Neuronal stem cell (in vitro differentiated cells): ENCODE data around the gene SYNDIG1.

Experiments used
- DNase-seq: peaks from one replicate; pipeline ENCODE4 v3.0.0-alpha.2; 2013; ENCODE audit warnings: low spot score
- H2AFZ ChIP-seq: one replicate; pipeline ENCODE4 v1.6.1; 2013; ENCODE audit warnings: mild to moderate bottlenecking, low read length, inconsistent platforms
- H2AK5ac ChIP-seq: 2 replicates; pipeline ENCODE4 v1.6.1; 2013; ENCODE audit warnings: low read depth, mild to moderate bottlenecking, inconsistent platforms, low read length, moderate library complexity, mixed read lengths
- H2BK120ac ChIP-seq: 2 replicates; pipeline ENCODE4 v1.6.1; 2013; ENCODE audit warnings: low read depth, mild to moderate bottlenecking, inconsistent platforms, low read length, moderate library complexity, mixed read lengths
- H2BK12ac ChIP-seq: one replicate; pipeline ENCODE4 v1.6.1; 2013; ENCODE audit warnings: low read length, inconsistent platforms
- H2BK15ac ChIP-seq: 2 replicates; pipeline ENCODE4 v1.6.1; 2013; ENCODE audit warnings: mild to moderate bottlenecking, low read length, inconsistent platforms, mixed read lengths
- H2BK5ac ChIP-seq: one replicate; pipeline ENCODE4 v1.6.1; 2013; ENCODE audit warnings: inconsistent platforms, mild to moderate bottlenecking, low read length, moderate library complexity
- H3K14ac ChIP-seq: one replicate; pipeline ENCODE4 v1.6.1; 2013; ENCODE audit warnings: low read length, inconsistent platforms
- H3K18ac ChIP-seq: 2 replicates; pipeline ENCODE4 v1.6.1; 2013; ENCODE audit warnings: low read length, inconsistent platforms
- H3K23ac ChIP-seq: 2 replicates; pipeline ENCODE4 v1.6.1; 2013; ENCODE audit warnings: low read depth, mild to moderate bottlenecking, mixed read lengths, low read length, inconsistent platforms; ENCODE audit not compliant: poor library complexity
- H3K27ac ChIP-seq: replicated peaks from 3 replicates; pipeline ENCODE4 v1.5.1; 2013; ENCODE audit warnings: low read length, inconsistent platforms
- H3K27me3 ChIP-seq, 3 experiments: 2 replicates each; pipeline ENCODE4 v1.6.1; 2013; ENCODE audit warnings: low read length in 3 of 3, mild to moderate bottlenecking in 2 of 3, inconsistent platforms in 1 of 3, low read depth in 1 of 3, mixed read lengths in 1 of 3, moderate library complexity in 1 of 3; ENCODE audit not compliant: control insufficient read depth in 3 of 3, insufficient read depth in 3 of 3
- H3K36me3 ChIP-seq, 2 donors: replicated peaks in 1 of 2; 2 replicates each; pipeline ENCODE4 v1.6.1; 2013; ENCODE audit warnings: low read length in 2 of 2; ENCODE audit not compliant: control insufficient read depth in 2 of 2, insufficient read depth in 2 of 2
- H3K4ac ChIP-seq: 2 replicates; pipeline ENCODE4 v1.6.1; 2013; ENCODE audit warnings: inconsistent platforms, mild to moderate bottlenecking, low read length, moderate library complexity
- H3K4me1 ChIP-seq, 2 donors: 1 replicate in 1 of 2; 2 replicates in 1 of 2; pipeline ENCODE4 v1.6.1; 2013; ENCODE audit warnings: low read length in 2 of 2, low read depth in 1 of 2; ENCODE audit not compliant: control insufficient read depth in 2 of 2, insufficient read depth in 1 of 2
- H3K4me2 ChIP-seq: one replicate; pipeline ENCODE4 v1.6.1; 2013; ENCODE audit warnings: mild to moderate bottlenecking, low read length, inconsistent platforms; ENCODE audit not compliant: insufficient read depth, poor library complexity, severe bottlenecking
- H3K4me3 ChIP-seq, 2 donors: 2 replicates each; pipeline ENCODE4 v1.5.1; 2013; ENCODE audit warnings: low read length in 2 of 2, mild to moderate bottlenecking in 2 of 2, inconsistent platforms in 1 of 2, moderate library complexity in 1 of 2
- H3K79me1 ChIP-seq: one replicate; pipeline ENCODE4 v1.6.1; 2013; ENCODE audit warnings: low read depth, mild to moderate bottlenecking, inconsistent platforms, low read length, moderate library complexity
- H3K9ac ChIP-seq: one replicate; pipeline ENCODE4 v1.6.1; 2013; ENCODE audit warnings: mild to moderate bottlenecking, low read depth, low read length, inconsistent platforms; ENCODE audit not compliant: poor library complexity
- H3K9me3 ChIP-seq, 2 donors: replicated peaks in 1 of 2; 2 replicates each; pipeline versions ENCODE3 to v1.6.1; 2013; ENCODE audit warnings: low read length in 2 of 2, mild to moderate bottlenecking in 2 of 2, inconsistent platforms in 1 of 2, low read depth in 1 of 2, mixed read lengths in 1 of 2, moderate library complexity in 1 of 2; ENCODE audit not compliant: control insufficient read depth in 2 of 2, insufficient read depth in 1 of 2
- H4K8ac ChIP-seq: one replicate; pipeline ENCODE4 v1.6.1; 2013; ENCODE audit warnings: low read depth, mild to moderate bottlenecking, inconsistent platforms, low read length, moderate library complexity
- H4K91ac ChIP-seq: one replicate; pipeline ENCODE4 v1.6.1; 2013; ENCODE audit warnings: low read length, low read depth, mild to moderate bottlenecking, inconsistent platforms; ENCODE audit not compliant: poor library complexity
- WGBS, 2 donors: extraction: QIAGEN DNeasy Blood & Tissue Kit; methylation state at CpG; one replicate each; pipeline ENCODE4 v1.1.7; 2013; ENCODE audit warnings: missing lambda C conversion rate in 2 of 2, mixed read lengths in 1 of 2; ENCODE audit not compliant: insufficient read length in 2 of 2, insufficient replicate concordance in 1 of 2; ENCODE audit errors: extremely low coverage in 2 of 2; 5-methylcytosine and 5-hydroxymethylcytosine counted together

SYNDIG1 gene

GRCh38 chr20:24646321-24646720, 176.9 kb downstream of the SYNDIG1 start:
- WGBS, 2 donors = no CpG with 5 or more reads among the region's 10 CpGs

GRCh38 chr20:24647713-24648112, 178.3 kb downstream of the SYNDIG1 start:
- Histone ChIP-seq H3K9me3 (no peaks in the 10 kb centered on the region), H2BK12ac (no peak overlapping the region), H3K79me1 (no peaks in the 10 kb centered on the region), H3K36me3 (no peaks in the 10 kb centered on the region), H3K9ac (no peak overlapping the region), H3K4me2 (no peak overlapping the region), H2BK120ac (no peak overlapping the region), H4K91ac (no peak overlapping the region), H2AK5ac (no peak overlapping the region), H3K4ac (no peak overlapping the region), H3K14ac (no peak overlapping the region), H3K18ac (no peak overlapping the region), H2BK15ac (no peak overlapping the region), H2AFZ (no peak overlapping the region), H3K27ac (no peak overlapping the region), H2BK5ac (no peak overlapping the region), H3K4me1 (no peaks in the 10 kb centered on the region), H3K23ac (no peak overlapping the region), H3K27me3 (no peaks in the 10 kb centered on the region), H4K8ac (no peak overlapping the region), H3K4me3 (no peak overlapping the region)
- no CpG with 5 or more reads among the region's 2 CpGs for WGBS, 2 donors
- DNase-seq = no peak

More at GRCh38 chr20:24646321-24646720, 176.9 kb downstream of the SYNDIG1 start:
- H2BK5ac ChIP-seq = no peak overlapping the region
- H3K9ac ChIP-seq = no peak overlapping the region
- H4K91ac ChIP-seq = no peak overlapping the region
- H3K14ac ChIP-seq = no peak overlapping the region
- no peak overlapping the region for H3K18ac ChIP-seq
- H3K9me3 ChIP-seq = no peaks in the 10 kb centered on the region
- DNase-seq = no peak
- no peak overlapping the region for H2BK120ac ChIP-seq
- H3K27me3 ChIP-seq = no peaks in the 10 kb centered on the region
- no peak overlapping the region for H3K27ac ChIP-seq
- H3K79me1 ChIP-seq = no peaks in the 10 kb centered on the region
- H3K4me2 ChIP-seq = no peak overlapping the region
- no peak overlapping the region for H3K23ac ChIP-seq
- H3K36me3 ChIP-seq = no peaks in the 10 kb centered on the region
- H2BK12ac ChIP-seq = no peak overlapping the region
- no peak overlapping the region for H2AK5ac ChIP-seq
- no peak overlapping the region for H2AFZ ChIP-seq
- no peak overlapping the region for H3K4ac ChIP-seq
- H3K4me1 ChIP-seq = no peaks in the 10 kb centered on the region
- H4K8ac ChIP-seq = no peak overlapping the region
- no peak overlapping the region for H3K4me3 ChIP-seq
- H2BK15ac ChIP-seq = no peak overlapping the region

GRCh38 chr20:24648481-24648880, 179.1 kb downstream of the SYNDIG1 start:
- no peak overlapping the region for H3K23ac ChIP-seq
- no peak overlapping the region for H3K4me3 ChIP-seq
- H3K4me1 ChIP-seq = no peaks in the 10 kb centered on the region
- no CpG with 5 or more reads among the region's 4 CpGs for WGBS, 2 donors
- no peak overlapping the region for H4K91ac ChIP-seq
- no peak overlapping the region for H2AFZ ChIP-seq
- H4K8ac ChIP-seq = no peak overlapping the region
- no peak overlapping the region for H3K9ac ChIP-seq
- no peak overlapping the region for H2BK120ac ChIP-seq
- H2BK15ac ChIP-seq = no peak overlapping the region
- no peaks in the 10 kb centered on the region for H3K27me3 ChIP-seq
- no peaks in the 10 kb centered on the region for H3K36me3 ChIP-seq
- no peak overlapping the region for H3K4me2 ChIP-seq
- H2BK5ac ChIP-seq = no peak overlapping the region
- H3K18ac ChIP-seq = no peak overlapping the region
- no peak overlapping the region for H2BK12ac ChIP-seq
- H3K4ac ChIP-seq = no peak overlapping the region
- no peaks in the 10 kb centered on the region for H3K9me3 ChIP-seq
- no peak for DNase-seq
- no peak overlapping the region for H3K27ac ChIP-seq
- H2AK5ac ChIP-seq = no peak overlapping the region
- no peak overlapping the region for H3K14ac ChIP-seq
- H3K79me1 ChIP-seq = no peaks in the 10 kb centered on the region

GRCh38 chr20:24648919-24649318, 179.5 kb downstream of the SYNDIG1 start:
- Histone ChIP-seq H2BK5ac (no peak overlapping the region), H2BK12ac (no peak overlapping the region), H3K23ac (no peak overlapping the region), H3K4me1 (no peaks in the 10 kb centered on the region), H2BK120ac (no peak overlapping the region), H3K18ac (no peak overlapping the region), H3K14ac (no peak overlapping the region), H4K8ac (no peak overlapping the region), H3K4me3 (no peak overlapping the region), H4K91ac (no peak overlapping the region), H3K4ac (no peak overlapping the region), H2BK15ac (no peak overlapping the region), H3K9ac (no peak overlapping the region), H3K9me3 (no peaks in the 10 kb centered on the region), H3K36me3 (no peaks in the 10 kb centered on the region), H3K79me1 (no peaks in the 10 kb centered on the region), H3K4me2 (no peak overlapping the region), H3K27ac (no peak overlapping the region), H3K27me3 (no peaks in the 10 kb centered on the region), H2AFZ (no peak overlapping the region), H2AK5ac (no peak overlapping the region)
- DNase-seq = no peak
- no CpG with 5 or more reads among the region's 2 CpGs for WGBS, 2 donors
